Esophagus muscularis mucosa (tissue), 4 donors: ENCODE measurements around the gene ZNF10.

Experiments
- CTCF ChIP-seq, 3 experiments: fragments of 200-600 bp in 2 of 3; fragments of 450-650 bp in 1 of 3; sonication (generic) in 2 of 3; IDR thresholded peaks; one replicate each; pipeline ENCODE4 v1.5.1; 2017 to 2019; ENCODE audit warnings: antibody characterized with exemption in 3 of 3, mild to moderate bottlenecking in 2 of 3, moderate library complexity in 1 of 3
- EP300 ChIP-seq: sonication (generic); formaldehyde crosslinking; IDR thresholded peaks from one replicate; pipeline ENCODE4 v1.6.1; 2017; ENCODE audit warnings: antibody characterized with exemption
- POLR2A ChIP-seq: fragments of 450-650 bp; IDR thresholded peaks from one replicate; pipeline ENCODE4 v1.6.1; 2017; ENCODE audit warnings: antibody characterized with exemption, moderate library complexity, mild to moderate bottlenecking, low read depth

- TF ChIP-seq CTCF (IDR thresholded peaks at IDR 0.05) = no peak
- TF ChIP-seq EP300 = no peak
- no peak for TF ChIP-seq POLR2A
Measured at GRCh38 chr12:133204264-133204603, 73.8 kb downstream of the ZNF10 start.
